Astrocyte (in vitro differentiated cells and primary cell): ENCODE data around the gene FHL1.

Experiments used
- EZH2 ChIP-seq: IDR thresholded peaks from 2 replicates; pipeline ENCODE4 v1.6.1; 2012; ENCODE audit warnings: mild to moderate bottlenecking, low read length, inconsistent platforms; ENCODE audit not compliant: insufficient read depth
- TF ChIP-seq, protein P1 (sequence below): IDR thresholded peaks from 2 replicates; pipeline ENCODE4 v1.5.1; 2011; ENCODE audit warnings: low read depth, mild to moderate bottlenecking, inconsistent platforms, low read length, moderate library complexity; ENCODE audit not compliant: insufficient read depth

DNA sequence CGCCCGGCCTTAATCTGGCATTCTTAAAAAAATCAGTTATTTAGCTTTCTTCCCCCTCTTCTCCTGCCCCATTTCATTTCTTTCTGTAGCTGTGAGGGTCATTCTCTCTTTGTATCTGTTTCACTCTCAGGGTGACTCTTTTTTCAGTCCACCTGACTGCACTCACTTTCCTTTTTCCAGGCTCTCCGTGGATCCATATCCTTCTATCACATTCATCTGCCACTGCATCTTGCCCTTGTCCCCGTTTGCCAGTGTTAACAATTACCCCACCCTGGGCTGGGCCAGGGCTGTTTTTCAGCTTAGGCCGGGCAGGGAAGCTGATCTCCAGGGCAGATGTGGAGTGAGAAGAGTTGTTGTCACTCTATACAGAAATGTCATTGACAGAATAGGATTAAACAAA lies 7.7 kb downstream of the FHL1 start:
- TF ChIP-seq, protein P1, sequence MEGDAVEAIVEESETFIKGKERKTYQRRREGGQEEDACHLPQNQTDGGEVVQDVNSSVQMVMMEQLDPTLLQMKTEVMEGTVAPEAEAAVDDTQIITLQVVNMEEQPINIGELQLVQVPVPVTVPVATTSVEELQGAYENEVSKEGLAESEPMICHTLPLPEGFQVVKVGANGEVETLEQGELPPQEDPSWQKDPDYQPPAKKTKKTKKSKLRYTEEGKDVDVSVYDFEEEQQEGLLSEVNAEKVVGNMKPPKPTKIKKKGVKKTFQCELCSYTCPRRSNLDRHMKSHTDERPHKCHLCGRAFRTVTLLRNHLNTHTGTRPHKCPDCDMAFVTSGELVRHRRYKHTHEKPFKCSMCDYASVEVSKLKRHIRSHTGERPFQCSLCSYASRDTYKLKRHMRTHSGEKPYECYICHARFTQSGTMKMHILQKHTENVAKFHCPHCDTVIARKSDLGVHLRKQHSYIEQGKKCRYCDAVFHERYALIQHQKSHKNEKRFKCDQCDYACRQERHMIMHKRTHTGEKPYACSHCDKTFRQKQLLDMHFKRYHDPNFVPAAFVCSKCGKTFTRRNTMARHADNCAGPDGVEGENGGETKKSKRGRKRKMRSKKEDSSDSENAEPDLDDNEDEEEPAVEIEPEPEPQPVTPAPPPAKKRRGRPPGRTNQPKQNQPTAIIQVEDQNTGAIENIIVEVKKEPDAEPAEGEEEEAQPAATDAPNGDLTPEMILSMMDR: no peak
- TF ChIP-seq EZH2: no peak
